ENCODE measurements around the gene MANSC4.
"Not testable (repeated sequence)": the region's sequence is repeated elsewhere in the genome, so short reads cannot be mapped to it uniquely, and the experiment has no call there.

The MANSC4 gene

DNA sequence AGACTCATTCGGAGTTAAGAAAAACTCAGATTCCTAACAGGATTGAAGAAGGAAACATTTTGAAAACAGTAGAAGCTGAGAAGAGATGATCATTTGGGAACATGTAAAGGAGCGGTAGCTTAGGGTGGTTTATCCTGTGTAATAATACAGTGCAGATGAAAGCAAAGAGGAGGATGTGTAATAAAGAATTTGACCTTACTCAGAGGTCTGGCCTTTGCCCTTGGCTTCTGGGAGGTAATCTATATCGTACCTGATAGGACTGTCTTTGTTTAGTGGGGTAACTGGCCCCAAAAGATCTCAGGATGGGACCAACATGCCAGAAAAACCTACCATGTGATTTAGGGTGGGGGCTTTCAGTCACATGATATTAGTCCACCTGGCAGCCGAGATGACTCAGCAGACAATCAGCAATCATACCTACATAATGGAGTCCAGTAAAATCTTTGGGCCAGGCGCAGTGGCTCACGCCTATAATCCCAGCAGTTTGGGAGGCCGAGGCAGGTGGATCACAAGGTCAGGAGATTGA, 23.3 kb downstream of the MANSC4 start:
- Histone ChIP-seq H3K9me3 (ENCODE audit: low read depth, low read length) (no peaks in the 10 kb centered on the region), H3K9ac (ENCODE audit: insufficient read length) (no peak overlapping the region), H3K36me3 (ENCODE audit: insufficient read depth, low read length) (peaks cover 20% of the 10 kb centered on the region), H3K4me3 (no peak overlapping the region), H3K27ac (no peak overlapping the region)
- no peak for DNase-seq (ENCODE audit: low read depth, low spot score)
- TF ChIP-seq POLR2AphosphoS5 (IDR thresholded peaks at IDR 0.05; ENCODE audit: borderline replicate concordance, low read depth, low read length) (no peak), FOXP2 (optimal IDR thresholded peaks at IDR 0.05; ENCODE audit: control extremely low read depth, extremely low read length, insufficient read depth) (no peak), EZH2 (IDR thresholded peaks at IDR 0.05) (no peak)

DNA sequence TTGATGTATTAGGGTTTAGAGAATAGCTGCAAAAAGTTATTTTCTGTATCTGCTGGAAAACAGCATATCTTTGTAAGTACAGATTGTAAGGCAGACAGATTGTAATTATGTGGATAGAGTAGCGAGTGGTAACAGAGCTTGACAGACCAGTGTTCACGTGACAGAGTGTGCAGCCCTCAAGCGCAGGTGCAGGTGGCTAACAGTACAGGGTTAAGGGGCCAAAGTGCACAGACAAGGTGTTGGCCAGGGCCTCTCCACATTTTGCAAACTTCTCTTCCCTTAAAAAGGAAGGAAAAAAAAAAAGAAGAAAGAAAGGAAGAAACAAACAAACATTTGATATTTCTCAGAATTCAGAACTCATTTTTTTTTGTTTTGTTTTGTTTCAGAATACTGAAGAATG, 25.2 kb downstream of the MANSC4 start:
- H3K27ac ChIP-seq = no peak overlapping the region
- no peaks in the 10 kb centered on the region for H3K9me3 ChIP-seq (ENCODE audit: low read depth, low read length)
- no peak overlapping the region for H3K4me3 ChIP-seq
- TF ChIP-seq EZH2 (IDR thresholded peaks at IDR 0.05) (no peak), FOXP2 (optimal IDR thresholded peaks at IDR 0.05; ENCODE audit: control extremely low read depth, extremely low read length, insufficient read depth) (no peak), POLR2AphosphoS5 (IDR thresholded peaks at IDR 0.05; ENCODE audit: borderline replicate concordance, low read depth, low read length) (no peak)
- H3K9ac ChIP-seq (ENCODE audit: insufficient read length) = no peak overlapping the region
- DNase-seq (ENCODE audit: low read depth, low spot score) = no peak
- peaks cover 20% of the 10 kb centered on the region for H3K36me3 ChIP-seq (ENCODE audit: insufficient read depth, low read length)

GRCh38 chr12:27751386-27752047, 28.5 kb downstream of the MANSC4 start:
- Histone ChIP-seq H3K36me3 (ENCODE audit: insufficient read depth, low read length) (peaks cover 20% of the 10 kb centered on the region), H3K27ac (no peak overlapping the region), H3K9ac (ENCODE audit: insufficient read length) (no peak overlapping the region), H3K4me3 (no peak overlapping the region), H3K9me3 (ENCODE audit: low read depth, low read length) (no peaks in the 10 kb centered on the region)
- TF ChIP-seq POLR2AphosphoS5 (IDR thresholded peaks at IDR 0.05; ENCODE audit: borderline replicate concordance, low read depth, low read length) = no peak
- no peak for TF ChIP-seq FOXP2 (optimal IDR thresholded peaks at IDR 0.05; ENCODE audit: control extremely low read depth, extremely low read length, insufficient read depth)
- no peak for TF ChIP-seq EZH2 (IDR thresholded peaks at IDR 0.05)
- DNase-seq (ENCODE audit: low read depth, low spot score) = no peak

- peak overlapping the region; percentile 59; the same call in 1 of the 2 replicates for H3K27ac ChIP-seq
- H3K9ac ChIP-seq (ENCODE audit: insufficient read length) = no peak overlapping the region
- no peak for DNase-seq (ENCODE audit: low read depth, low spot score)
- no peaks in the 10 kb centered on the region for H3K9me3 ChIP-seq (ENCODE audit: low read depth, low read length)
- no peak for TF ChIP-seq POLR2AphosphoS5 (IDR thresholded peaks at IDR 0.05; ENCODE audit: borderline replicate concordance, low read depth, low read length)
- no peak for TF ChIP-seq FOXP2 (optimal IDR thresholded peaks at IDR 0.05; ENCODE audit: control extremely low read depth, extremely low read length, insufficient read depth)
- no peak for TF ChIP-seq EZH2 (IDR thresholded peaks at IDR 0.05)
- no peak overlapping the region for H3K4me3 ChIP-seq
- H3K36me3 ChIP-seq (ENCODE audit: insufficient read depth, low read length) = peaks cover 25% of the 10 kb centered on the region
Observed at GRCh38 chr12:27747111-27747820, 32.8 kb downstream of the MANSC4 start.

- not testable (repeated sequence) for H3K4me3 ChIP-seq; H3K27ac ChIP-seq; DNase-seq (ENCODE audit: low read depth, low spot score); H3K9ac ChIP-seq (ENCODE audit: insufficient read length); H3K9me3 ChIP-seq (ENCODE audit: low read depth, low read length)
- H3K36me3 ChIP-seq (ENCODE audit: insufficient read depth, low read length) = peaks cover 30% of the 10 kb centered on the region
Observed at GRCh38 chr12:27745734-27746133, 34.3 kb downstream of the MANSC4 start.

- TF ChIP-seq FOXP2 (optimal IDR thresholded peaks at IDR 0.05; ENCODE audit: control extremely low read depth, extremely low read length, insufficient read depth) = no peak
- no peak for TF ChIP-seq POLR2AphosphoS5 (IDR thresholded peaks at IDR 0.05; ENCODE audit: borderline replicate concordance, low read depth, low read length)
- no peak for TF ChIP-seq EZH2 (IDR thresholded peaks at IDR 0.05)
- H3K9me3 ChIP-seq (ENCODE audit: low read depth, low read length) = no peaks in the 10 kb centered on the region
- no peak for DNase-seq (ENCODE audit: low read depth, low spot score)
- H3K4me3 ChIP-seq = no peak overlapping the region
- no peak overlapping the region for H3K27ac ChIP-seq
- H3K9ac ChIP-seq (ENCODE audit: insufficient read length) = no peak overlapping the region
- peaks cover 51% of the 10 kb centered on the region for H3K36me3 ChIP-seq (ENCODE audit: insufficient read depth, low read length)
Observed at GRCh38 chr12:27743601-27744000, 36.4 kb downstream of the MANSC4 start.

DNA sequence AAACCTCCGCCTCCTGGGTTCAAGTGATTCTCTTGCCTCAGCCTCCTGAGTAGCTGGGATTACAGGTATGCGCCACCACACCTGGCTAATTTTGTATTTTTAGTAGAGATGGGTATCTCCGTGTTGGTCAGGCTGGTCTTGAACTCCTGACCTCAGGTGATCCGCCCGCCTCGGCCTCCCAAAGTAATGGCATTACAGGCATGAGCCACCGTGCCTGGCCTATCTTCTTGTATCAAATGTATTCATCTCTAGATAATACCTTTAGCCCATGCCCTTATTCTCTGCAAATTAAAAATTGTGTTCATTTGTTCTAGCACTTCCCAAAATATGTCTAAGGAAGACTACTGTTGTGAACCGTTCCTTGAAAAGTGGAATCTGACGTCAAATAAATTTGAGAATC, 45.7 kb downstream of the MANSC4 start:
- not testable (repeated sequence) for H3K4me3 ChIP-seq; H3K27ac ChIP-seq; H3K9ac ChIP-seq (ENCODE audit: insufficient read length); H3K9me3 ChIP-seq (ENCODE audit: low read depth, low read length); DNase-seq (ENCODE audit: low read depth, low spot score)
- H3K36me3 ChIP-seq (ENCODE audit: insufficient read depth, low read length) = peaks cover 56% of the 10 kb centered on the region

DNA sequence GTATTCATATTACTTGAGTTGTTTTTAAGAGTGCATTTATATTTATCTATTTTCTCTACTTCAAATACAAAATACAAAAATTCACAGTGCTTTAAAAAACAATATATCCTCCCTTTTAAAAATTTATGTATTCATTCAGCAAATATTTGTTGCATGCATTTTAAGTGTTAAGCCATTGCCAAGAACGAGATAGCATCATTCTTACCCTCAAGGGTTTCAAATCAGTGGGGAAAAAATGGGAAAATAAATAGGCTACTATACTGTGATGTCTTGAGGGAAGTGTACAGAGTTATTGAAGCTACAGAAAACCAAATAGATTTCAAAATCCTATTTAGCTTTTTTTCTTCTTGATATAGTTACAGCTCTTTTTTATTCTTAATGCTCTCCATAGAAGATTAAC, 46.2 kb downstream of the MANSC4 start:
- TF ChIP-seq EZH2 (IDR thresholded peaks at IDR 0.05) = no peak
- TF ChIP-seq POLR2AphosphoS5 (IDR thresholded peaks at IDR 0.05; ENCODE audit: borderline replicate concordance, low read depth, low read length) = no peak
- no peak for TF ChIP-seq FOXP2 (optimal IDR thresholded peaks at IDR 0.05; ENCODE audit: control extremely low read depth, extremely low read length, insufficient read depth)
- no peaks in the 10 kb centered on the region for H3K9me3 ChIP-seq (ENCODE audit: low read depth, low read length)

More for the DNA sequence above, 46.2 kb downstream of the MANSC4 start:
- H3K4me3 ChIP-seq = no peak overlapping the region
- no peak overlapping the region for H3K27ac ChIP-seq
- no peak for DNase-seq (ENCODE audit: low read depth, low spot score)
- H3K9ac ChIP-seq (ENCODE audit: insufficient read length) = no peak overlapping the region
- H3K36me3 ChIP-seq (ENCODE audit: insufficient read depth, low read length) = peaks cover 50% of the 10 kb centered on the region

Measured in SK-N-MC (cell line).